K562 (cell line): ENCODE measurements around the gene MED15. TPM values are rescaled to one million over a fixed set of nuclear protein-coding genes. Genes with fewer than 3 reads are reported as not detected.

Experiments
- ATAC-seq: fragments of 200-7000 bp; cut with Tn5 transposase; 3 replicates; pipeline ENCODE4 v1.9.1; 2020; ENCODE audit warnings: moderate library complexity
- BruUV-seq: library from RNA; stranded (reverse); fragments of 400-500 nt; replicated peaks from 2 replicates; lab custom pipeline; 2021; lab: Mats Ljungman, UMichigan
- CTCF ChIA-PET: fragments of 300-600 bp; formaldehyde crosslinking; extraction: SDS; loops from one replicate; lab custom pipeline; 2021; ENCODE audit warnings: low intra/inter-chr PET ratio; lab: Yijun Ruan, JAX
- POLR2A ChIA-PET: fragments of 300-600, 350-650 bp; sonication (Branson Sonifier 250); formaldehyde crosslinking; extraction: SDS; loops from one replicate; lab custom pipeline; 2021; ENCODE audit warnings: antibody characterized with exemption, inconsistent platforms; lab: Yijun Ruan, JAX
- DNase-seq, 4 experiments: peaks; one replicate each; pipeline versions ENCODE4 v3.0.0 to v3.0.0-alpha.2; 2011 to 2018; ENCODE audit warnings: low spot score in 3 of 4, mixed read lengths in 3 of 4; ENCODE audit errors: extremely low read depth in 1 of 4
- FAIRE-seq: peaks from 2 replicates; lab custom pipeline; 2011; peaks lifted over from hg19 to GRCh38; lab: Jason Lieb, UNC
- H2AFZ ChIP-seq: 2 replicates; pipeline ENCODE4 v1.6.0; 2011; ENCODE audit warnings: low read depth, low read length, control low read depth, inconsistent platforms
- H3K27ac ChIP-seq: fragments of 200-600 bp; 3 replicates; pipeline ENCODE4 v1.8.0; 2011; ENCODE audit warnings: low read depth, mild to moderate bottlenecking, control low read depth, inconsistent platforms, low read length, moderate library complexity, mixed read lengths; ENCODE audit errors: extremely low read depth
- H3K27me3 ChIP-seq, 2 experiments: fragments of 300-600 bp in 1 of 2; 2 replicates in 1 of 2; 3 replicates in 1 of 2; pipeline versions ENCODE4 v1.6.0 to v1.8.0; 2011; ENCODE audit warnings: inconsistent platforms in 2 of 2, low read length in 2 of 2, mild to moderate bottlenecking in 1 of 2, mixed read lengths in 1 of 2, moderate library complexity in 1 of 2; ENCODE audit not compliant: control insufficient read depth in 2 of 2, insufficient read depth in 2 of 2
- H3K36me3 ChIP-seq: fragments of 300-600 bp; 3 replicates; pipeline ENCODE4 v1.8.0; 2011; ENCODE audit warnings: mild to moderate bottlenecking, low read length, inconsistent platforms; ENCODE audit not compliant: control insufficient read depth, insufficient read depth
- H3K4me1 ChIP-seq, 2 experiments: fragments of 200-600 bp in 1 of 2; replicated peaks in 1 of 2; 2 replicates in 1 of 2; 3 replicates in 1 of 2; pipeline versions ENCODE4 v1.5.1 to v1.8.0; 2011; ENCODE audit warnings: inconsistent platforms in 2 of 2, low read length in 2 of 2, mild to moderate bottlenecking in 1 of 2, mixed read lengths in 1 of 2, moderate library complexity in 1 of 2; ENCODE audit not compliant: control insufficient read depth in 2 of 2, insufficient read depth in 2 of 2
- H3K4me2 ChIP-seq: 2 replicates; pipeline ENCODE4 v1.6.1; 2011; ENCODE audit warnings: low read length, control low read depth, inconsistent platforms, mixed read lengths; ENCODE audit not compliant: insufficient read depth
- H3K4me3 ChIP-seq: fragments of 200-600 bp; sonication (generic), shearing (Covaris generic); 2 replicates; pipeline ENCODE4 v1.5.1; 2016; ENCODE audit warnings: control low read depth, inconsistent platforms
- H3K79me2 ChIP-seq: fragments of 200-600 bp; 3 replicates; pipeline ENCODE4 v1.8.0; 2011; ENCODE audit warnings: low read length, inconsistent platforms; ENCODE audit not compliant: control insufficient read depth, insufficient read depth
- H3K9ac ChIP-seq, 2 experiments: 2 replicates each; pipeline versions ENCODE4 v1.6.0 to v1.6.1; 2011; ENCODE audit warnings: low read depth in 2 of 2, low read length in 2 of 2, control low read depth in 1 of 2, inconsistent platforms in 1 of 2, mild to moderate bottlenecking in 1 of 2, mixed read lengths in 1 of 2; ENCODE audit not compliant: insufficient read depth in 1 of 2
- H3K9me1 ChIP-seq: one replicate; pipeline ENCODE4 v1.6.0; 2011; ENCODE audit warnings: inconsistent platforms, mild to moderate bottlenecking, low read length, moderate library complexity; ENCODE audit not compliant: control insufficient read depth, insufficient read depth
- H3K9me3 ChIP-seq: replicated peaks from 2 replicates; pipeline ENCODE4 v1.5.1; 2011; ENCODE audit warnings: low read depth, low read length, inconsistent platforms; ENCODE audit not compliant: control insufficient read depth, insufficient read depth
- H4K20me1 ChIP-seq: replicated peaks from 2 replicates; pipeline ENCODE4 v1.6.1; 2011; ENCODE audit warnings: low read length, inconsistent platforms, mixed read lengths; ENCODE audit not compliant: control insufficient read depth, insufficient read depth
- IFI16 ChIP-seq: fragments of 250-450 bp; sonication (Bioruptor Pico); IDR thresholded peaks from 2 replicates; pipeline ENCODE4 v2.1.2; 2022; ENCODE audit warnings: mild to moderate bottlenecking, inconsistent platforms
- KDM5B ChIP-seq: fragments of 200-600 bp; sonication (generic); IDR thresholded peaks from 2 replicates; pipeline ENCODE4 v1.6.1; 2012; ENCODE audit warnings: low read depth, mild to moderate bottlenecking, moderate library complexity, low read length, control low read depth, inconsistent platforms; ENCODE audit not compliant: insufficient replicate concordance
- MCM2 ChIP-seq: fragments of 450-650 bp; IDR thresholded peaks from 2 replicates; pipeline ENCODE4 v1.6.1; 2017; ENCODE audit warnings: low read depth, mild to moderate bottlenecking
- MLX ChIP-seq, 2 experiments: fragments of 450-650 bp in 1 of 2; sonication (generic) in 1 of 2; formaldehyde crosslinking; conservative IDR thresholded peaks; 2 replicates each; pipeline versions ENCODE4 v1.4.0 to v1.8.1; 2020 to 2022; ENCODE audit warnings: mild to moderate bottlenecking in 1 of 2, missing genetic modification reagents in 1 of 2
- NFRKB ChIP-seq: fragments of 450-650 bp; IDR thresholded peaks from 2 replicates; pipeline ENCODE4 v1.6.1; 2016; ENCODE audit warnings: low read depth
- NFYB ChIP-seq: IDR thresholded peaks from 2 replicates; pipeline ENCODE4 v1.6.1; 2011; ENCODE audit warnings: mild to moderate bottlenecking, moderate library complexity; ENCODE audit not compliant: insufficient read length; ENCODE audit errors: extremely low read depth
- NUFIP1 ChIP-seq: fragments of 450-650 bp; IDR thresholded peaks from 2 replicates; pipeline ENCODE4 v1.6.1; 2018; ENCODE audit not compliant: partially characterized antibody
- POLR2AphosphoS2 ChIP-seq: IDR thresholded peaks from 2 replicates; pipeline ENCODE4 v1.6.1; 2012; ENCODE audit warnings: low read length, improper control_type of control experiment
- PPARD ChIP-seq: fragments of 250-450 bp; sonication (Bioruptor Pico); IDR thresholded peaks from 2 replicates; pipeline ENCODE4 v1.8.0; 2022; ENCODE audit warnings: inconsistent platforms, mild to moderate bottlenecking, moderate library complexity
- PRPF4 ChIP-seq: fragments of 200-400 bp; formaldehyde crosslinking; IDR thresholded peaks from one replicate; pipeline ENCODE4 v1.6.1; 2017; ENCODE audit warnings: low read length, low read depth, mild to moderate bottlenecking; ENCODE audit not compliant: insufficient read depth, poor library complexity, severe bottlenecking
- XRCC4 ChIP-seq: IDR thresholded peaks from one replicate; pipeline ENCODE4 v1.6.1; 2011; ENCODE audit not compliant: insufficient read depth, insufficient read length; ENCODE audit errors: extremely low read depth
- ZNF175 ChIP-seq: fragments of 200-800 bp; sonication (Bioruptor generic); IDR thresholded peaks from 2 replicates; pipeline ENCODE4 v1.6.1; 2016; ENCODE audit warnings: low read depth, mild to moderate bottlenecking, missing genetic modification characterization, missing compliant biosample characterization
- ZNF277 ChIP-seq: fragments of 250-450 bp; sonication (Bioruptor Pico); IDR thresholded peaks from 2 replicates; pipeline ENCODE4 v1.8.0; 2022; ENCODE audit warnings: inconsistent platforms, mild to moderate bottlenecking, moderate library complexity, borderline replicate concordance
- ZSCAN32 ChIP-seq: fragments of 450-650 bp; formaldehyde crosslinking; IDR thresholded peaks from 2 replicates; pipeline ENCODE4 v1.4.0; 2020; ENCODE audit warnings: mild to moderate bottlenecking, moderate library complexity
- WGBS: fragments of 100-300 bp; shearing (Covaris generic); methylation state at CpG from one replicate; pipeline ENCODE4 v1.1.6; 2016; ENCODE audit warnings: low coverage, mixed read lengths; ENCODE audit not compliant: insufficient coverage; ENCODE audit errors: missing lambda C conversion rate; 5-methylcytosine and 5-hydroxymethylcytosine counted together
- in situ Hi-C: fragments of 300-500 bp; cut with MboI; formaldehyde crosslinking; loops from 4 replicates; pipeline ENCODE4 v1.15.0; 2018; ENCODE audit warnings: inconsistent platforms, mixed read lengths
- intact Hi-C: fragments of 100-400 bp; cut with micrococcal nuclease; formaldehyde crosslinking; loops from 2 replicates; pipeline ENCODE4 v1.14.2; 2022
- polyA plus RNA-seq, 8 experiments: library from polyadenylated mRNA; depleted of rRNA in 4 of 8; stranded (reverse) in 5 of 8; unstranded in 3 of 8; fragments of >200 nt; fragmentation: Nextera tagmentation in 2 of 8; fragmentation: Illumina TruSeq in 1 of 8; extraction: Ambion mirVana in 2 of 8; extraction: Trizol in 1 of 8; gene quantifications; 2 replicates each; pipeline versions ENCODE4 v1.2.1 to v1.2.3, GENCODE V29; 2011 to 2014; ENCODE audit warnings: inconsistent platforms in 1 of 8, missing spikeins in 1 of 8
- total RNA-seq, 7 experiments: library from RNA; depleted of rRNA in 6 of 7; stranded (reverse); fragments of >200 nt in 6 of 7; fragmentation: Illumina TruSeq in 2 of 7; extraction: Trizol in 2 of 7; gene quantifications; 2 replicates each; pipeline versions ENCODE4 v1.2.1 to v1.2.3, GENCODE V29; 2011 to 2021; ENCODE audit warnings: low replicate concordance in 1 of 7

The MED15 gene
- total and polyA plus RNA-seq, 9 of the 15 experiments (the other 6 are each of a cell fraction or from before 2014, with no cell fraction given): 4.0 to 271 (median 60.1) TPM

- 0 out of 4 replicates have a peak, but pooled peaks of 1 of the 2 experiments have one; percentile 42 for TF ChIP-seq MLX (CRISPR knock-in tag; conservative IDR thresholded peaks at IDR 0.05)
- TF ChIP-seq KDM5B: peak; percentile 40
These were observed 17.0 kb upstream of the MED15 start (continued) for GRCh38 chr22:20490183-20490940.

- TF ChIP-seq POLR2AphosphoS2 (no peak), XRCC4 (no peak), ZNF277 (CRISPR knock-in tag) (0 out of 2 replicates have a peak, but pooled peaks have one; percentile 59), NFYB (no peak), ZSCAN32 (CRISPR knock-in tag) (no peak), IFI16 (CRISPR knock-in tag) (0 out of 2 replicates have a peak, but pooled peaks have one; percentile 65), NUFIP1 (no peak), ZNF175 (CRISPR knock-in tag) (no peak), PPARD (peak; percentile 38; the same call in 1 of the 2 replicates), PRPF4 (no peak), MCM2 (no peak), NFRKB (no peak)
- Histone ChIP-seq H3K4me2 (no peak overlapping the region), H3K9ac (no peak overlapping the region; a peak in 1 of 4 replicates), H3K4me3 (no peak overlapping the region), H3K27me3 (no peaks in the 10 kb centered on the region; a peak in 1 of 5 replicates), H3K27ac (no peak overlapping the region), H3K4me1 (peaks cover 11 to 30% of the 10 kb centered on the region in 2 experiments), H3K79me2 (peaks cover 21% of the 10 kb centered on the region), H4K20me1 (peaks cover 49% of the 10 kb centered on the region), H3K9me3 (no peaks in the 10 kb centered on the region), H2AFZ (no peak overlapping the region), H3K9me1 (peaks cover 14% of the 10 kb centered on the region), H3K36me3 (peaks cover 12% of the 10 kb centered on the region)
- ChIA-PET POLR2A (interaction anchor here (0.6 to 6.2 kb wide), 11 partner anchors 9 to 1462 kb away, joined by 3 to 74 read pairs (median 4); partner anchors contain the start of genes PPM1F and ZNF74), CTCF (no interaction called here)
- ATAC-seq: no peak
- in situ Hi-C loops: no loop called here
- 68% methylated on average over 1 of the region's 1 CpG for WGBS
- BruUV-seq: no TSS peak
- no peak for DNase-seq
- no peak for FAIRE-seq
- intact Hi-C loops: no loop called here
These were observed 16.5 kb upstream of the MED15 start for GRCh38 chr22:20490941-20491307.
